ENCODE measurements around the gene KRTAP12-4. TPM values are rescaled to one million over a fixed set of nuclear protein-coding genes. Genes with fewer than 3 reads are reported as not detected.
"Not testable (repeated sequence)": the region's sequence is repeated elsewhere in the genome, so short reads cannot be mapped to it uniquely, and the experiment has no call there.

The KRTAP12-4 gene
- total RNA-seq, 1 donor from 2014 or later: not detected

- peaks cover 11% of the 10 kb centered on the region for H3K36me3 Mint-ChIP-seq (ENCODE audit: unreplicated experiment)
- peaks cover 15% of the 10 kb centered on the region for H3K4me1 Mint-ChIP-seq (ENCODE audit: low read depth, unreplicated experiment)
- H3K4me3 Mint-ChIP-seq (ENCODE audit: unreplicated experiment): no peak overlapping the region
- no peak for TF ChIP-seq CTCF (IDR thresholded peaks at IDR 0.05; ENCODE audit: partially characterized antibody, unreplicated experiment)
- peaks cover 11% of the 10 kb centered on the region for H3K27me3 Mint-ChIP-seq (ENCODE audit: unreplicated experiment)
- no peak overlapping the region for H3K27ac Mint-ChIP-seq (ENCODE audit: unreplicated experiment)
- no peak for DNase-seq
- H3K9me3 Mint-ChIP-seq (ENCODE audit: unreplicated experiment): peaks cover 8% of the 10 kb centered on the region
Measured at GRCh38 chr21:44686843-44687561, 32.5 kb upstream of the KRTAP12-4 start.

GRCh38 chr21:44686000-44686781, 31.7 kb upstream of the KRTAP12-4 start:
- Mint-ChIP-seq H3K4me1 (ENCODE audit: low read depth, unreplicated experiment) (peaks cover 15% of the 10 kb centered on the region), H3K4me3 (ENCODE audit: unreplicated experiment) (no peak overlapping the region), H3K9me3 (ENCODE audit: unreplicated experiment) (peaks cover 8% of the 10 kb centered on the region), H3K36me3 (ENCODE audit: unreplicated experiment) (peaks cover 5% of the 10 kb centered on the region), H3K27me3 (ENCODE audit: unreplicated experiment) (peaks cover 11% of the 10 kb centered on the region), H3K27ac (ENCODE audit: unreplicated experiment) (no peak overlapping the region)
- TF ChIP-seq CTCF (IDR thresholded peaks at IDR 0.05; ENCODE audit: partially characterized antibody, unreplicated experiment): no peak
- no peak for DNase-seq

GRCh38 chr21:44685050-44685449, 30.6 kb upstream of the KRTAP12-4 start:
- H3K27me3 Mint-ChIP-seq (ENCODE audit: unreplicated experiment): peaks cover 11% of the 10 kb centered on the region
- not testable (repeated sequence) for H3K4me3 Mint-ChIP-seq (ENCODE audit: unreplicated experiment); DNase-seq; H3K9me3 Mint-ChIP-seq (ENCODE audit: unreplicated experiment); H3K27ac Mint-ChIP-seq (ENCODE audit: unreplicated experiment); H3K36me3 Mint-ChIP-seq (ENCODE audit: unreplicated experiment)
- peaks cover 15% of the 10 kb centered on the region for H3K4me1 Mint-ChIP-seq (ENCODE audit: low read depth, unreplicated experiment)

- Mint-ChIP-seq H3K27ac (ENCODE audit: unreplicated experiment) (no peak overlapping the region), H3K9me3 (ENCODE audit: unreplicated experiment) (peaks cover 8% of the 10 kb centered on the region), H3K27me3 (ENCODE audit: unreplicated experiment) (peaks cover 11% of the 10 kb centered on the region), H3K36me3 (ENCODE audit: unreplicated experiment) (peaks cover 5% of the 10 kb centered on the region), H3K4me1 (ENCODE audit: low read depth, unreplicated experiment) (peaks cover 15% of the 10 kb centered on the region), H3K4me3 (ENCODE audit: unreplicated experiment) (no peak overlapping the region)
- TF ChIP-seq CTCF (IDR thresholded peaks at IDR 0.05; ENCODE audit: partially characterized antibody, unreplicated experiment): no peak
- no peak for DNase-seq
Measured at GRCh38 chr21:44684483-44684882, 30.0 kb upstream of the KRTAP12-4 start.

- no peak for TF ChIP-seq CTCF (IDR thresholded peaks at IDR 0.05; ENCODE audit: partially characterized antibody, unreplicated experiment)
- Mint-ChIP-seq H3K4me1 (ENCODE audit: low read depth, unreplicated experiment) (peaks cover 15% of the 10 kb centered on the region), H3K27ac (ENCODE audit: unreplicated experiment) (no peak overlapping the region), H3K9me3 (ENCODE audit: unreplicated experiment) (peaks cover 8% of the 10 kb centered on the region), H3K4me3 (ENCODE audit: unreplicated experiment) (no peak overlapping the region), H3K36me3 (ENCODE audit: unreplicated experiment) (peaks cover 5% of the 10 kb centered on the region), H3K27me3 (ENCODE audit: unreplicated experiment) (peaks cover 11% of the 10 kb centered on the region)
- no peak for DNase-seq
Measured at GRCh38 chr21:44684077-44684476, 29.6 kb upstream of the KRTAP12-4 start.

Measured in glutamatergic neuron (in vitro differentiated cells).